Non-pigmented ciliary epithelial cell (primary cell): ENCODE data around the gene SVBP.
"Not testable (repeated sequence)": the region's sequence is repeated elsewhere in the genome, so short reads cannot be mapped to it uniquely, and the experiment has no call there.

Source experiments
- DNase-seq: peaks from one replicate; pipeline ENCODE4 v3.0.0-alpha.2; 2010; ENCODE audit warnings: low read depth

The SVBP gene

DNA sequence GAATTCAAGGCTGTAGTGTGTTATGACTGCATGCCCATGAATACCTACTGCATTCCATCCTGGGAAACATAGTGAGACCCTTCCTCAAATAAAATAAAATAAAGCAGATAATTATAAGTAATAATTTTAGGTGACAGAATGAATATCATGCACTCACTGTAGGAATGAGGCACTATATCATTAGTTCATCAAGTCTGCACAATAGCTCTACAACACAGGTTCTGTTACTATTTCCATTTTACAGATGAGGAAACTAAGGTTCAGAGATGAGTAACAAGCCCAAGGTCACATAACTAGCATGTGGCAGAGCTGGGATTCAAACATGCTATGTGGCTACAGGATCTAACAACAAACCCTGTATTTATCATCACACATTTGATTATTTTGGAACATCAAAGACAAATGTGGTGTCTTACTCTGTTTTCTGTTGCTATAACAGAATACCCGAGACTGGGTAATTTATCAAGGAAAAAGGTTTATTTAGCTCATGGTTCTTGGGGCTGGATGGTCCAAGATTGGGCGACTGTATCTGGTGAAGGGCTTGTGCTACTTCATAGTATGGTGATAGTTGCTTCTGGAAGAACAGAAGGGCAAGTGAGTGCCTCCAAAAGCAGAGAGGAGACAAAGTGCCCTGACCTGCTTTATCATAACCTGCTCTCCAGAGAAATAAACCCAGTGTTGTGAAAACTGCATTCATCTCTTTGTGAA lies 24.4 kb upstream of the SVBP start:
- DNase-seq = no peak

DNA sequence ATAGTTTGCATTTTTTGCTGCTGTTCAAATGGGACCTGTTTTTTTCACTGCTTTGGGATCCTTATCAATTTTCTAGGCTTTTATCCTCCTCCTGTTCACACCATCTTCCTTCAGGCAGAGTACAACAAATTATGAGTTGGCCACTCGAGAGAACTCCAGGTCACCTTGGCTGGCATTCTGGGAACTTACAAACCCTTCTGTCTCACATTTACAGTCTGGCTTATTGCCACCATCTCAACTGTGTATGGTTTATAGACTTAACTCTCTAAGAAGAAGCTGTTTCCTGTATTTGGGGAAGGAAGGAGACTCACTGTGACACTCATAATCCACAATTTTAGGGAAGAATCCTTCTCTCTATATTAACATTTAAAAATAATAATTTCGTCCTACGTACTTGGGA lies 23.8 kb upstream of the SVBP start:
- no peak for DNase-seq

DNA sequence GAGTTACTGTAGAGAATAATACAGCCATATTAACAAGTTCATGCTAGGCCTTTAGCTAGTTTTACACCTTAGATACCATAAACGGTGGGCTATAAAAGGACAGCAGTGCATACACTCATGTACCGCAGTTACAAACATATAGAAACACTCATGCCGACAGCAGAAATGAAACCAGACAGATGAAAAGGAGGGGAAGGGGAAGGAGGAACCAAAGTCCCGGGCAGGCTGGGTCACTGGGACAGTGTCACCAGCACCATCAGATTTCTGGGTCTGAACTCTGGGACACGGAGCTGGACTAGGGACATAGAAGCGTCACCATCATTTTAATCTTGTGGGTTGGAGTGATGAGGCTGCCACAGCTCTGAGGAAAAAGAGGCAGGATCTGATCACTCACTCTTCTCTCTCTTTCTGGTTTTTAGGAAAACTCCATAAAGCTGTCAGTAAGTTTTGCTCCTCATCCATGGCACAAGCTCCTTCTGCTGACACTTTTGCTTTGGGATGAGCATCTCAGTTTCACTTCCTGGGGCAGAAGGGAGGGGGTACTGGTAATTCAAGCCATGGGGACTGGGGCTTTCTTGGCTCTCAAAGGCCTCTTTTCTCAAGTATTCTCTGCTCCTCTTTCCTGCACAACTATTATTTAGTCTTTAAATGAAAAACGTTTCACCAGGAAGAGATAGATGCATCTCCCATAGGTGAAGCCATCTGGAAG lies 21.4 kb upstream of the SVBP start:
- DNase-seq = no peak

DNA sequence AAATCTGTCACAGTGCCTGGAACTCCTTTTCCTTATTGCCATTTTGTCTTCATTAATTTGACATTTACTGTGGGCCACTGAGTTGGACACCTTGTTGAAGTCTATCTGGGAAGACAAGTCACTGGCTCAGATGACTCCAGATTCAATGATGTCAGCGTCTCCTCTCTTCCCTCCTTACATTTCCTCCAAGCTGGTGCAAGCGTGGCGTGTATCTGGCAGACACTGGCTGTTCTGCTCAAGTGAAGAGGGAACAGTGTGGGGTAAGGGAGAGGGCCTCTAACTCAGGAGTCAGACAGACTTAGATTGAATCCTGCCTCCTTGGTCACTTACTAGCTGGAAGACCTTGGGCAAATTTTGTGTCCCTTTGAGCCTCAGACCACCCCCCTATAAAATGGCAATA lies 20.5 kb upstream of the SVBP start:
- no peak for DNase-seq

DNA sequence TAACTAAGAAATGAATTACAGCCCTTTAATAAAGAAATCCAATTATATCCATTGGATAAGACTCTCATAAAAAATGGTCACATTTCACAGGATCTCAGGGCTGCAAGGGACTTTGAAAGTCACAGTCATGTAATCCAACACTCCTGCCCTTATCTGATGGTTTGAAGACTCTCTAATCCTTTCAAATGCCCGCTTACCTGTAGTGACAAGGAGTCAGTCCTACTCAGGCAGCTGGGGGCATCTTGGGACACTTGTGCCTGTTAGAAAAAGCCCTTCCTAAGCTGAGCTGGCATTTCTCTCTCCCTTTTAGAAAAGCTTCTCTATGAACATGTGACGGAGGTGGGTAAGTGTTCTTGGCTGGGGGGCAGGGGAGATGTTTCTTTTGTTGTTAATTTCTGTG lies 18.2 kb upstream of the SVBP start:
- no peak for DNase-seq

DNA sequence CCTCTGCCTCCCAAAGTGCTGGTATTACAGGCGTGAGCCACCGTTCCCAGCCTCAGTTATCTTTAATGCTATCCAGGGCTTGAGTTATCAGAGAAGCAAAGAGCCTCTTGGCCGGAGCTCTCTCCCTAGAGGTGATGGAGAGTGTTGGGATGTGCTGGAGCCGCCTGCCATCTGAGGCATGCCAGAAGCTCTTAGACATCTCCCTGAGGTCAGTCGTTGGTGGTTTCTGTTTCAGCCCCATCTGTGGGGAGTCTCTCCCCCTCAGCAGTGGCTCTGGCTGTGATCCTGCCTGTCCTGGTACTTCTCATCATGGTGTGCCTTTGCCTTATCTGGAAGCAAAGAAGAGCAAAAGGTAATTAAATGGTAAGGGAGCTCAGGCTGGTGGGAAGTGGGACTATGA lies 17.6 kb upstream of the SVBP start:
- no peak for DNase-seq

DNA sequence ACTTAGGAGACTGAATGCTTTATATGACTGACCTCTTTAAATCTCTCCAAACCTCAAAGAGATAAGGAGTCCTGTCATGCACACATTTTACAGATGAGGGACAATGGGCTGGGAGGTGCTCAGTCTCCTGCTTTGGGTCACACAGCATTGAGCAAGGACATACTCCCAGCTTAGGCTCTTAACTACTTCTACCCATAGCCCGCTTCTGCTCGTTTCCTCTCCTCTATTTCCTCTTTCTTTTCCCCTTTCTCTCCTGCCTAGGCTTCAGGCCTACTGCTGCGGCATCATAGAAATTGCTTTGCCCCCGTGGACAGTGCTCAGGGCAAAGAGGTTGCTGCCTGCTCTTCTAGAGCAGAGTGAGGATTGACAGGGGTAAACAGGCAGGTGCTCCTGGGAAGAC lies 16.8 kb upstream of the SVBP start:
- DNase-seq = no peak

DNA sequence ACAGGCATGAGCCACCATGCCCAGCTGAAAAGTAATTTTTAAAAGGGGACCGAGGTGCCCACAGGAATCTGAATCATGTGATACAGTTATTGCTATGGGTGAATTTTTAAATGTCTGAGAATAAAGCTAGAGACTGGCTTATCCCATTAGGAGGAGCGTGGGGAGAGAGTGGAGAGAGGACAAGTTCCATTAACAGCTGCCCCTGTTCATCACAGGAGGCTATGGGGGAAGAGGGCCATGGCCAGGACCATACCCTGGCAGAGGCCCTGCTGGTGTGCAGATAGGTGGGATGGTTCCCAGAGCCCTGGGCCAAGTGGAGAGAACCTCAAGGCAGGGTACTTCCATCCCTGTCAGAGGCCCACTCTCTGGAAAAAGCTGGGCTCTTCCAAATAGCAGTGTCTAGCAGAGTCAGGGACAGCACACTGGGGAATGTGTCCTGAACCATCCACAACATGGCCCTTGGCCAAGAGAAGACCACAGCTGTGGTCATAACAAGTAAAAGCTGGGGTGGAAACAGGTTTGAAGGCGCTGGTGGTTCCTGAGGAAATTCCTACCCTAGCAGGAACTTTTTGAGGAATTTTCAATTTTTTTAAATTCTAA lies 15.5 kb upstream of the SVBP start:
- no peak for DNase-seq

DNA sequence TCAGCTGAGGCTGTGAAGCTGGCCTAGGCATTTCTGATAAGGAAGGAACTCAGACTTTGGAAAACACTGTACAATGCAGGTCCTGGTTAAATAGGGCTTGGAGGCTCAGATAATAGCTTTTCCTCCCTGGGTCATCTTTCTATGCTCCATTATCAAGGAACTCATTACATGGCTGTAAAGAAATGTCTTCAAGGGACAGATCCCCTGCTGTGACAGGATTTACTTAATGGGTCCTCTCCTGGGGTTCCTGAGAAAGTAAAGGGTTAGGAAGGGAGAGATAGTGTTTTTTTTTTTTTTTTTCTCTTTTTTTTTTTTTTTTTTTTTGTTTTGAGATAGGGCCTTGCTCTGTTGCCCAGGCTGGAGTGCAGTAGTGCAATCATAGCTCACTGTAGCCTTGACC lies 14.1 kb upstream of the SVBP start:
- DNase-seq = no peak

DNA sequence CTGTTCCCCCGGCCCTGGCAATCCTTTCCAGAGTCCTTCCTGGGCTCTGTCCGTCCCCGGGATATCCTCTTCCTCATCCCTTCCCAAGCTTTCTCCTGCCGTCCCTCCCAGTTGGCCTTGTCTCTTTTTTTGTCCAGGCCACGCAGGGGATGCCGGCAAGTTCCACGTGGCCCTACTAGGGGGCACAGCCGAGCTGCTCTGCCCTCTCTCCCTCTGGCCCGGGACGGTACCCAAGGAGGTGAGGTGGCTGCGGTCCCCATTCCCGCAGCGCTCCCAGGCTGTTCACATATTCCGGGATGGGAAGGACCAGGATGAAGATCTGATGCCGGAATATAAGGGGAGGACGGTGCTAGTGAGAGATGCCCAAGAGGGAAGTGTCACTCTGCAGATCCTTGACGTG lies 13.4 kb upstream of the SVBP start:
- DNase-seq = no peak

DNA sequence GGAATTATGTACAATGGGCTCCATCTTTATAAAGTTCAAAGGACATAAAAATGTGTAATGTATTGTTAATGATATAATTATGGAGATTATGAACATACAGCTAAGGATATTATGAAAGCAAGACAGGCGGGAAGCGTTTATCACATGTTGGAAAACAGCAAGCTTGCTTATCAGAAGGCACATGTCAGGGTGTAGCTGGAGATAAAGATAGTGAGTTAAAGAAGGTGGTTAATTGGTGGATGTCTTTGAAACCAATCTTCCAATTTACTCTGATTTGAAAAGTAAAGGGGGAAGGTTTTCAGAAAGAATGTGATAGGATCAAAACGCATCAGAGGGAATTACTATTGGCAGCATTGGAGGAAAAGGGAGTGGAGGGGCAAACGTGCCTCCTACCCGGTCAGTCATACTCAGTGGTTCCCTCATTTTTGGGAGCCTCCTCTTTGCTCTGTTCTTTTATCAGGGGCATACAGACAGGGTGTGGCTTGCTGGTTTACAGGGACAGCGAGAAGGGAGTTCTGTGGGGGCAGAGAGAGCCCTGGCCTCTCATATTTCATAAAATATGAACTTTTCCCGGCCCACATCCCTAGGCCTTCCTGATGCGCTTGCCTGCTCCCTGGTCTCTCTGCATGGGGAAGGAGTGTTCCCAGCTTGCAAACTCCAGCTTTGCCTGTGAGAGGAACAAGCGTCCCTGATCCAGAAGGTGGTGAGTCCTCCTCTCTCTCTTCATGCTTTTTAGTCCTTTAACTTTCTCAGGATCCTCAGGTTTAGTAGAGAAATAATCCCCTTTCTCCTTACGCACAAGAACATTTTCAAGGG lies 8.0 kb upstream of the SVBP start:
- no peak for DNase-seq

DNA sequence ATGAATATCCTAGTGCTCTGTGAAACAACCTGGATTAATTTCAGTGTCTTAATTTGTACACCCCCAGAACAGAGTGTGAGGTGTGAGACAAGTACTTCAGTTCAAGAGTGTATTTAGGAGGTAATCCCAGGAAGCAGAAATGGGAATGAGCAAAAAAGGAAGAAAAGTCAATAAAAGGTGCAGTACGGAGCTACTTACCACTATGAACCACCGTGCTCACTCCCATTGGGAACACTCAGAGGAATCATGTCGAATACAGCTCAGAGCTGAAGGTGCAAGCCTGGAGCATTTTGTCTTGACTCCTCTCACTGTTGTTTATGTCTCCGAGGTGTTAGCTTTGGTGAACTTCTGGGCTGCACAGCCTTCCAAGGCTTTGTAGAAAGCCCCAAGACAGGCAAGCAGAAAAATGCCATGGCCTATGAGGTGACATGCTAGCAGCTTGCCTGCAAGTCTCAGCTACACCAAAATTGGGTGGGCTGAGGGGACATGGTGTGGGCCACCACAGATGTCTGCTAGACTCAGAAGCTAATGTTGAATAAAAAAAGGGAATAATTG lies 7.4 kb upstream of the SVBP start:
- no peak for DNase-seq

DNA sequence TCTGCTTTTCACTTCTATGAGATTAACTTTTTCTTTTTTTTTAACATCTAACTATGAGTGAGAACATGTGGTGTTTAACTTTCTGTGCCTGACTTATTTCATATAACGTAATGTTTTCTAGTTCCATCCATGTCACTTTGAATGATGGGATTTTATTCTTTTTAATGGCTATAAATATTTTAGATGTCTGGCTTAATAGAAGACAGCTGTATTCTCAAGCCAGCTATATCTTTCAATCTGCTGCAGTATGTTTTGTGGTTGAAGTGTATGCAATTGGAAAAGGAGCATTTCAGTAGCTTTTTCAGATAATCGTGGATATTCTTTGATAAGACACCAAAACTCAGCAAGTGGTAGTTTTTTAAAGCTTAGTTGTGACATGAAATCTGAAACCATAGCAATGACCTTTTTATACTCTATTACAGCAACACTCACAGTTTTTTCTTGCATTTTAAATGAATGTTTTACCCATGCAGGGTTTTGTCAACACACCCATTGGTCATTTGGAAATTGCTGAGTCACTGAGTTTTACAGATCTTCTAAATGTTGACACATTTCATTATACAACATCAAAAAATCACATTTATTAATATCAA lies 5.7 kb upstream of the SVBP start:
- no peak for DNase-seq

DNA sequence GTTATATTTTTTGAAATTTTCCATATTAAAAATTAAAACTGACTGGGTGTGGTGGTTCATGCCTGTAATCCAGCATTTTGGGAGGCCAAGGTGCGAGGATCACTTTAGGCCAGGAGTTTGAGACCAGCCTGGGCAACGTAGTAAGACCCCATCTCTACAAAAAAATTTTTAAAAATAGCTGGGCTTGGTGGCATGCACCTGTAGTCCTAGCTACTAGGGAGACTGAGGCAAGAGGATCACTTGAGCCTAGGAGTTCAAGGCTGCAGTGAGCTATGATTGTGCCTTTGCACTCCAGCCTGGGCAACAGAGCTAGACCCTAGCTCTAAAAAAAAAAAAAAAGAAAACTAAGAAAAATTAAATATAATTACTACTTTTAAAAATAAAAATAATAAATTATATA lies 4.5 kb upstream of the SVBP start:
- DNase-seq = no peak

DNA sequence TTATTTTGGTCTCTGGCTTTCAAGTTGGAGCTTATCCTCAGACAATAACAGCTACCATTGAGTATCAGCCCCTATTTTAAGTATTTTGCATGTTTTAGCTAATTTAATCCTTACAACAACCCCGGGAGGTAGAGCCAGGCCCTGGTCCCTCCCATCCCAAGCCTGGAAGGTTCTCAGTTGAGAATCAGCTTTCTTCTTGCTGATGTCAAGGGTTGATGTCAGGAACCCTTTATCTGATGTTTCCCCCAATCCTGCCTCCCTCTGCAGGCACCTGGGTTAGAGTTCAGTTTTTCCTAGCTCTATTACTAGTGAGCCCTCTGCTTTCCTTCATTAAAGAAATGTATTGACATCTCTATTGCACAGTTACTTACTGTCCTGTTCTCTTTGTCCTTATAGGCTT lies 3.6 kb upstream of the SVBP start:
- DNase-seq = no peak

DNA sequence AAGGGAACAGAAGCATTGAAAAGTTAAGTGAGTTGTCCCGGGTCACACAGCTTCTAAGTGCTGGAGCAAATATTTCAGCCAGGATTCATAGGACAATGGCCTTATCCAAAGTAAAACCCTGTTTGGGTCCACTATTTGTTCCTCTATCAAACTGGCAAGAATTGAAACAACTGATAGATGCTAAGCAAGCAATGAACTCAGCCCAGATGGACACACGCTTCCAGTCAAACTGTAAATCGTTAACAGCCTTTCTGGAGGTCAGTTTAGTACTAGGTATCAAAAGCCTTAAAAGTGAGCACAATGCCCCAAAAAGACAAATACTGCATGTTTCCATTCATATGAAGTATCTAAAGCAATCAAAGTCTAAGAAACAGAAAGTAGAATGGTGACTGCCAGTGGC lies 779 bp upstream of the SVBP start:
- no peak for DNase-seq

DNA sequence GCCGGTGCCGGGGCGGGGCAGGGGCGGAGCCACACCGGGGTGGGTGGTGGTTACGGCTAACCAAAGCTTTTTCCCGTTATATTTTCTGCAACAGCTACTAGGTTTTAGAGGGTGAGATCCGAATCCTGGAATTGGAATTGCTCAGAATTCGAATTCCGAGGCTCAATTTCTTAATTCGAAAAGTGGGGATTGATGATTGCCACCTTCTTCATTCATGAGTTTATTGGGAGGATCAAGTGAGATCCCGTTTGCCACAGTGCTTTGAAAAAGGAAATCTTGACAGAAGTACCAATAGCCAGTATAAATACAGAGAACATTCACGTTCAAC lies 207 bp upstream of the SVBP start:
- no peak for DNase-seq

DNA sequence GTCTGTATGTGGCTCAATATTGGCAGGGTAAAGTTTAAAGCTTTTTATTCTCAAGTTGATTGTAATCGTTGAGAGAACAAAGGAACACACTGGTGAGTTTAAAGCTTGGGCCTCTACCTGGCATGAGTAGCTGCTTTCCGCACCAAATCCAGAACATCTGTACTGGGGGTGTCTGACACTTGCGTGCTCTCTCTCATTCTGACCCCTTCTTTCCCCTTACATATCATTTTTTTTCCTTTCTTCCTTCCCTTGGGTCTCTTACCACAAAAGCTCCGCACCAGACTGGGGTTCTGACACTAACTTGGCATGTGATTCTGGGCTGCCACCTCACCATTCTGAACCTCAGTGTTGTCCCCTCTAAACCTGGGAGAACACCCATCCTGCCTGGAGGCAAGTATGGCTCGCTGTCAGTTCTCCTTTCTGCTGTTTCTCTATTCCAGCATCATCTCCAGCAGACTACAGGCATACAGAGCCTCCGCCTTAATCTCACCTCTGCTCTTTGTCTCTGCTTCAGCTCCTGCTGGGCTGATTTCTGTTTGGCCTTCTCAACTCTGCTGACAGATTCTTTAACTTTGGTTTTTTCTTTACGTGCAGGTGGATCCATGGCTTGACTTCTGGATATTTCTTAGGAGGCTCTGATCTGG lies 1.1 kb downstream of the SVBP start:
- DNase-seq = no peak

DNA sequence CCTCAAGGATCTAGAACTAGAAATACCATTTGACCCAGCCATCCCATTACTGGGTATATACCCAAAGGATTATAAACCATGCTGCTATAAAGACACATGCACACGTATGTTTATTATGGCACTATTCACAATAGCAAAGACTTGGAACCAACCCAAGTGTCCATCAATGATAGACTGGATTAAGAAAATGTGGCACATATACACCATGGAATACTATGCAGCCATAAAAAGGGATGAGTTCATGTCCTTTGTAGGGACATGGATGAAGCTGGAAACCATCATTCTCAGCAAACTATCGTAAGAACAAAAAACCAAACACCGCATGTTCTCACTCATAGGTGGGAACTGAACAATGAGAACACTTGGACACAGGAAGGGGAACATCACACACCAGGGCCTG lies 2.4 kb downstream of the SVBP start:
- DNase-seq = not testable (repeated sequence)

DNA sequence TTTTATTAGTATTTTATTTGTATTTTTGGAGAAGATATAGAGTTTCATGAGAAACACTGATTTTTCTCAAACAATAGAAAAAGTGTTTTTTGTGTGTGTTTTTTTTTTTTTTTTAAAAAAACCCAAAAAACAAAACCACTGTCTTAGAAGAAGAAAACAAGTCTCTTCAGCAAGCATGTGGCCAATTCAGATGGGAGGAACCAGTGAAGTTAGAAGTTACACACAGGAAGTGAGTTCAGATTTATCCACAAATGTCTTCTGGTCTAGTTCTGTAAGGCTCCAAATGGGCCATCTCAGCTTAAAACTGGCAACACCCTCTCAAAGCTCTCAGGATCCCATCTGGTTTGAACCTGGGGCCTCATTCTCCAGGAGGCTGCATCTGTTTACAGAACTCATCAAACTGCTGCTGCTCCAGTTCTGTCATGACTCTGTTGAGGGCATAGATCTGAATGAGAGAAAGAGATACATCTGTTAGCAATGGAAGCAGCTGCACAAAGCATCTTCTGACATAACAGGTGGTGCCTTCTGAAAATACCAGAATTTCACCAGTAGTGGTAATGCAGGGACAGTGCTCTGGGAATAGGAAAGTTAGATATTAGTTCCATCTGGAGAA lies 10.0 kb downstream of the SVBP start:
- no peak for DNase-seq

DNA sequence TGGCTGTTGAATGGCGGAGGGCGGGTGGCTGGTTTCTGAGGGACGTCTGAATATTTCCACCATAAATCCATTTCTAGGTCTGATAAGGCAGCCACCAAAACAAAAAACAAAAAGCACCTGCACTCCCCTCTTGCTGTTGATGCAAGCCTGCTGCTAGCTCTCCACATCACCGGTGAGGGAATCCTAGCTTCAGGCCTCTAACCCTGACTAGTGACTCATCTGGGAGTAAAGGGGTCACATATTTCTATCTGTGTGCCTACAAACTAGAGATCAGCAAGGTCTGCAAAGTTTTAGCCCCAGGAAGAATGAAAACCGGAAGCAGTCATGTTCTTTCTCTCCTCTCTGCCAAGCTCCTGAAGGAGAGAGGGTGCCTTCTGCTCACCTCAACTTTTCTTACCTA lies 10.6 kb downstream of the SVBP start:
- no peak for DNase-seq
